ACHN (cell line): ENCODE results near the gene ARL8B.

ENCODE experiments used
- DNase-seq: peaks from one replicate; pipeline ENCODE4 v3.0.0-alpha.2; 2015
- in situ Hi-C: cut with HindIII; loops from 2 replicates; pipeline ENCODE4 v1.10.0; 2017; ENCODE audit warnings: low sequenced_read_pairs, low pct_ligation_motif_present, low pct_unique_long_range_greater_than_20kb

ARL8B gene

DNA sequence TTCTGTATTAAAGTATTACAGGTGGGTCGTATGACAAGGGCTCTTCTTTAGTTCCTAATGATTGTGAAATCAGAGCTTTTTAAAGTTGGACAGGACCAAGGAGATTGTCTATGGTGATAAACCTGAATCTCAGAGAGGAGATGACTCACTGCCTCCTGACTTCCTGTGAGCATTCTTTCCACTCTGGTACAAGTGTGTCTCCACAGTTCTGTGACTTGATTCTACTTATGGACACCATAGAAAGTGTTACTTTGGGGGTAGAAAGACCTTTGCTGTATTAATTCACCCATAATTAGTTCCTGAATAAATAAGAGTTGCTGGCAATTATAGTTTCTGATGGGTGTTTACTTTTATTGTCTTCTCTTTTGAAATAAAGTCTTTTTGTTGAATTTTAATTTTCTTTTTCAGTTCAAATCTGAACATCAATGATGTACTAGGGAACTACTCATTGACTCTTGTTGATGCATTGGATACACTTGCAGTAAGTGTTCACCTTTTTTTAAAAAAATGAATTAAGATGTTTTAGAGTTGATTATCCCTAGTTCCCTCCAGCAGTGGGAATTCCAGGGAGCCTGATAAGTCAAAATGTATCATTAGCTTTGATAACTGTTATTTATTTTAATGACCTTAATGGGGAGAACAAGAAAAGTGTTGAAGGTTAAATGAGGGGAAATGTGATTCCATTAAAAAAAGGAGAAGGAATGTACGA lies 72.9 kb downstream of the ARL8B start:
- in situ Hi-C loops = no loop called here

GRCh38 chr3:5195605-5196004 lies 73.5 kb downstream of the ARL8B start:
- DNase-seq = peak; percentile 50
- in situ Hi-C loops = no loop called here

More for the DNA sequence above, 72.9 kb downstream of the ARL8B start:
- DNase-seq = peak; percentile 81

GRCh38 chr3:5197022-5197421 lies 74.9 kb downstream of the ARL8B start:
- in situ Hi-C loops = no loop called here
- DNase-seq = no peak

- in situ Hi-C loops = no loop called here
- peak; percentile 14 for DNase-seq
Observed at GRCh38 chr3:5197470-5198312, 75.6 kb downstream of the ARL8B start.

- in situ Hi-C loops = no loop called here
Observed at GRCh38 chr3:5198313-5198677, 76.2 kb downstream of the ARL8B start.

DNA sequence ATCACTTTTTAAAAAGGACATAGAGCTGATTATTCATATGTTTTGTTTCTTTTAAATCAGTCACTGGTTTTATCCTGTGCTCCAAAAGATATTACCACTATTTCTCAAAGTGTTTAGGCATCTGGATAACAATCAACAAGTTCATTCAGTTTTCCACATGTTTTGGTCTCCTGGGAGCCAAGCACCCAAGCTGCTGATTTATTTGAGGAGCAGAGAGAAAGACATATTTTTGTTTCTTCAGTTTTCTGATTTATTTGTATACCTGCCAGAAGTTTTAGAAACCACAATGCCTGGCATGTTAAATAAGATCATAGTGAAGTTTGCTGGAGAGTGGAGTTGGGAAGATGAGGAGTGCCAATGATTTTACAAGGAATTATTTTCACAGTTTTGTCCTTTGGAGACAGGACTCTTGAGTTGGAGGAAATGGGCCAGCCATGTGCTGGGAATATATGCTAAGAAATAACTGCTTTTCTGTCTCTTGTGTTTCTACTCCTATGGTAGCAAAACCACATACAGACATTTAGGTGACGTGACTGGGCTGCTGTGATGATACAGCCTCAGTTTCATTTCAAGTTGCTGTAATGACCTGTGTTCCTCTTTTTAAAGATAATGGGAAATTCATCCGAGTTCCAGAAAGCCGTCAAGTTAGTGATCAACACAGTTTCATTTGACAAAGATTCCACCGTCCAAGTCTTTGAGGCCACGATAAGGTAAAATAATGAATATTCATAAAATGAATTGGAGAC lies 77.1 kb downstream of the ARL8B start:
- DNase-seq = no peak
- in situ Hi-C loops = no loop called here

More at GRCh38 chr3:5198313-5198677, 76.2 kb downstream of the ARL8B start:
- no peak for DNase-seq

DNA sequence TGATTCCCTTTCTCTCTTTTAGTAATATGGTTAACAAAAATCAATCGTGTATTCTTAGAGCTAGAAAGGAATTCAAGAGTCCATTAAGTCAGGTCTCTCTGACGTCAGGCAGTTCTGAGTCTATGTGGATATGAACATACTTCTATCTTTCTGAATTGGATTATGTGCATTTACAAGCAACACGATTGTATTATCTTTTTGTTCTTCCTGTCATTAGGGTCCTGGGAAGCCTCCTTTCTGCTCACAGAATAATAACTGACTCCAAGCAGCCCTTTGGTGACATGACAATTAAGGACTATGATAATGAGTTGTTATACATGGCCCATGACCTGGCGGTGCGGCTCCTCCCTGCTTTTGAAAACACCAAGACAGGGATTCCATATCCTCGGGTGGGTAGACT lies 79.4 kb downstream of the ARL8B start:
- DNase-seq = no peak

DNA sequence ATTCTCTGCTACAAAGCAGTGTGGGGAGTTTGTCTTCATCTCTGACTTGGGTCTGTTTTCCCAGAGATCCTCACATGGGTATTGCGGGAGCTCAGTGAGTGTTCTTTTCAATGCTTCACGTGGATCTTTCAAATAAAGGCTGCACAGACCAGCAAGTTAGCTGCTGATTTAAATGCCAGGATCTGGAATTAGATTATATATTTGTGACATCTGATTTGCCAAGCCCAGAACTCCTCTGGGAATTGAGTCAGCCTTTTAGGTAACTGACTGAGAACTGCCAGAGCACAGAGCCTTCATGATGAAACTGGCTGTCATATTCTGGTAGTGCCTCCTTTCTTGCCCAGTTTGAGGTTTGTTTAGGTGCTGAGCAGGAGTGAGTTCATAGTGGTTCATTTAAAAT lies 80.1 kb downstream of the ARL8B start:
- DNase-seq = no peak
- in situ Hi-C loops = no loop called here

More for the DNA sequence above, 79.4 kb downstream of the ARL8B start:
- in situ Hi-C loops = no loop called here

DNA sequence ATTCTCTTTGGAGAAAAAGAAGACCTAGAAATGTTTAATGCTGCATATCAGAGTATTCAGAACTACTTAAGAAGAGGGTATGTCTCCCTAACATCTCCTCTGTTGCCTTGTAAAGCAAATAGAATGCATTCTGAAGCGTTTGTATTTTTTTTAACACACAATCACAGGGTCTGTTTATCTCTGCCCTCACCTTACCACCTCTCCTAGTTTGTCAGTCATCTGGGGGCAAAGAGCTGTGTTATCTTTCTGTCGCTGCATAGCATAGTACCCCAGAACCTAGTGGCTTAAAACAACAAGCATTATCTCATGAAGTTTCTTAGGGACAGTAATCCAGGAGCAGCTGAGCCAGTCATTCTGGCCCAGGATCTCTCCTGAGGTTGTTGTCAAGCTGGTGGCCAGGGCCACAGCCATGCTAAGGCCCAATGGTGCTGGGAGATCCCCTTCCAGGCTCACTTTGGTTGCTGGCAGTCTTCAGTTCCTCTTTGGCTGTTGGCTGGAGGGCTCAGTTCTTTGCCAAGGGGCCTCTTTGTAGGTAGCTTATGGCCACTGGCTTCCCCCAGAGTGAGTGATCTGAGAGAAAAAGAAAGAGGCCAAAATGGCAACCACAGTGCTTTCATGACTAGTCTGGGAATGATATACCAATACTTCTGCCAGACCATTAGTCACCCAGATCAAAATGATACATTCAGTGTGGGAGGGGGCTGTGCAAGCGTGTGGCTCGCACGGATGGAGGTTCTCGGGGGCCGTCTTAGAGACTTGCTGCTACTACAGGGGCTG lies 83.3 kb downstream of the ARL8B start:
- in situ Hi-C loops = no loop called here
- no peak for DNase-seq

- no peak for DNase-seq
- in situ Hi-C loops = no loop called here
Observed at GRCh38 chr3:5210926-5211325, 88.8 kb downstream of the ARL8B start.

DNA sequence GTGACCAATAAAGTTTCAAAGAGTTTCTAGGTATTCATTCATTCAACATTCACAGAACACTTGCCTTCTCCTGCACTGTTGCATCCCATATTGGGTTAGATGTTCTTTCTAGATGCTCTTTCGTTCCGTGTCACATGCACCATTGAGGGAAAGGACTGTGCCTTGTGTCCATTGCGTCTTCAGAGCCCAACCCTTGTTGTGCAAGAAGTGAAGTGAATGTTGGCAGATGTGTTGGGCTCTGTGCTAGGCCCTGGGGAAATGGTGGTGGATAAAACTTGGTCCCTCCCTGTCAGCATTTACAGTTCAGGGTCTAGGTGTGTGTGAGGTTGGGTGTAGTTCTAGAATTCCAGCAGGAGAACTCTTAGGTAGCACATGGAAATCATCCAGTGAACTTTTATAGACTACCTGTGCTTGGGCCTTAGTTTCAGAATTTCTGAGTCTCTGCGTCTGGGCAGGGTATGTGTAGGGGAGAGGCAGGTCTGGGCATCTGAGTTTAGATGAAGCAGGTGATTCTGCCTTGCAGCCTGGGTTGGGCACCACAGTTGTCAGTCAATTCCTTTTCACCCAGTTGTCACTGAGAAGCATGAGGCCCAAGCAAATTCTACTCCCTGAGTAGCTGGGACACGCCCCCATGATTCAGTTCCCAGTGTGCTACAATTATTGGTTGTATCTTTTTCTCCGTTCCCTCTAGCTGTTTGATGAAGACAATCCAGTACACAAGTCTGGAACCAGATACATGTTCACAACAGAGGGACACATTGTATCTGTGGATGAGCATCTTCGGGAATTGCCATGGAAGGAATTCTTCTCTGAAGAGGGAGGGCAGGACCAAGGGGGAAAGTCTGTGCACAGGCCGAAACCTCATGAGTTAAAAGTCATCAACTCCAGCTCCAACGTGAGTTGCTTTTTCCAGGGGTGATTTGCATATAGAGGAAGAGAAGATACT lies 90.8 kb downstream of the ARL8B start:
- DNase-seq = no peak
- in situ Hi-C loops = no loop called here

- DNase-seq = no peak
- in situ Hi-C loops = no loop called here
Observed at GRCh38 chr3:5213574-5213966, 91.5 kb downstream of the ARL8B start.

DNA sequence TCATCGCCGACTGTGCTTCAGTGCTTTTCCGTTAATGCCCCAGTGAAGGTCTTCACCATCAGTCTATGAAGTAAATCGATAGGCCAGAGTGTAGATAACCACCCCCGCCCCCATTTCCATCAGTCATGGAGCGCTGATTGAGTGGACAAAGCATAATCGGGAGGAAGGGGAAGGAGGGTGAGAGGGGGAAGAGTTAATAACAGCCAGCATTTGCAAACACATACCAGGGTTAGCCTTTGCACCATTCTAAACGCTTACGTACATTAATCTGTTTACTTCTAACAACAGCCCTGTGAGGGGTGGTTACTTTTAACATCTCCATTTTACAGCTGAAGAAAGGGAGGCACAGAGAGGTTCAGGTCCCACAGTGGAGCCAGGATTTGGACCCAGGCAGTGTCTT lies 92.3 kb downstream of the ARL8B start:
- DNase-seq = no peak
- in situ Hi-C loops = no loop called here

DNA sequence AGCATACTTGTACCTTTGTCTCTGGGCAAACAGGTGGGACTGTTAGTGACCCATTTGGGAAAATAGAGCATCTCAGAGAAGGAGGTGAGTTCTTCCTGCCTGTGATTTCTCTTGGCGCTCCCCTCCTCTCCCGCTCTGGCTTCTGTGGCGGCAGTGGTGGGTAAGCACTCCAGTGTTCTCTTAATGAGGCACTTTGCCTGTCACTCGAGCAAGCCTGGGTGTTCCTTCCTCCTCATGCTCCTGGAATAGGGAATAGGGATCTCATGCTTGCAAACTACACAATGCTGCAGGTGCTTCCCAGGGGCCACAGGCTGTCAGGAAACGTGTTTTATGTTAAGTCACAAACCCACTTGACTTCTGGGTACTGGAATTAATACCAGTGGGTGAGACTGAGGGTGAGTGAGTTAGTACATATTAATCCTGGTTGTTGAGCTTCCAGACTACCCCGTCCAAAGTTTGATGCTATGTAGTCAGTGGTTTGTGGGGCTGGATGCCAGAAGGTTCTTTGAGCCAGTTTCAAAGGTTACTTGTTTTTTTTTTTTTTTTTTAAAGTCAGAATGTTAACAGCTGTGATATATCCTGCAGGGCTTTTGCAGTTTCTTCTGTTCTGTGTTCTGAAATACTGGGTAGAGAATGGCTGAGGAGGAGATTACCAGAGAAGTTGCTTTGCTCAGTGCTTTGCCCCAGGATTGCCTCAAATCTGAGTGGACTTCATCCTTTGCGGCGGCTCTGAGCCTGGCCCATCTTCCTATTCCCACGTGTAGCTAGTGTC lies 95.9 kb downstream of the ARL8B start:
- in situ Hi-C loops = no loop called here
- DNase-seq = no peak

DNA sequence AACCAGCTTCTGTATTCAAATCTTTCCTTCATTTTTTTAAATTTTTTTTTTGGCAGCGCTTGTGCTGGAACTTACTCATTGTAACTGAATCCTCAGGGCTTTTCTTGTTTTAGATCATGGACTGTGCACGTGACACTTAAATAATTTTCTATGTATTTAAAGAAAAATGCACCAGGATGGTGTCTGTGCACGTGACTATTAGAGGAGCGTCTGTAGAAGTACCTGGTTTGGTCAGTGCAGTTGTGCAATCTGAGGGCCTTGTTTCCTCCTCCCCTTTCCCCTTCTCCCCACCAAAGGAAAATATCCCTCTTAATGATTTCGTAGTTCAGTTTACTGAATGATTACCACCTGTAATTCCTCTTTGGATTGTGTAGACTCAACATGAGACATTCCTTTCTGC lies 96.7 kb downstream of the ARL8B start:
- DNase-seq = no peak
- in situ Hi-C loops = no loop called here

DNA sequence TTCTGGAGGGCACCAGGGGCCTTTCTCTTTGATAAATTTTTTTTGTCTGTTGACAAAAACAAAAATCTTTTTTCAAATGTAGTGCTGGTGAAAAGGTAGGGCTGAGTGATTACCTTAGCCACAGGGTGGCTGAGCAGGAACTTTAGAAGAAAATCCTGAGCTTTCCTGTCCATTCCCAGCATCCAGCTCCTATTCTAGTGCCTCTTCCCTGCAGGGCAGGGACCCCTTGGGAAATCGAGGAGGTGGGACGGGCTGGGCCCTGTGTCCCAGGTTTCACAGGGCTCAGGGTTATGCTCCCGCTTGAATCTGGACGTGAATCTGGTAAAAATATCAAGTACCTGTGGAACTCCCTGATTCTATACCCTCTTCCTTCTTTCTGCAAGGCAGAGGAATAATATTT lies 97.1 kb downstream of the ARL8B start:
- in situ Hi-C loops = no loop called here

GRCh38 chr3:5220193-5220592 lies 98.1 kb downstream of the ARL8B start:
- DNase-seq = no peak
- in situ Hi-C loops = no loop called here

More for the DNA sequence above, 97.1 kb downstream of the ARL8B start:
- no peak for DNase-seq
